A549 (cell line): ENCODE data around the gene NCAM2.

Experiments
- CTCF ChIP-seq: fragments of >200 bp; sonication (Bioruptor Twin); formaldehyde crosslinking; IDR thresholded peaks from 3 replicates; pipeline ENCODE4 v1.5.1; 2016
- ELK1 ChIP-seq: fragments of 150-350 bp; IDR thresholded peaks from 2 replicates; pipeline ENCODE4 v1.6.1; 2014; ENCODE audit warnings: low read depth, mild to moderate bottlenecking, low read length
- EP300 ChIP-seq, 2 experiments: fragments of >200 bp; sonication (Bioruptor Twin); formaldehyde crosslinking; IDR thresholded peaks; 2 replicates in 1 of 2; 3 replicates in 1 of 2; pipeline ENCODE4 v1.6.1; 2016 to 2017
- KDM1A ChIP-seq: fragments of 200-600 bp; sonication (generic); IDR thresholded peaks from 2 replicates; pipeline ENCODE4 v1.6.1; 2016; ENCODE audit warnings: low read depth, mild to moderate bottlenecking
- MAX ChIP-seq: IDR thresholded peaks from 2 replicates; pipeline ENCODE4 v1.6.1; 2012
- RNF2 ChIP-seq: fragments of 200-600 bp; sonication (generic); IDR thresholded peaks from 2 replicates; pipeline ENCODE4 v1.6.1; 2016; ENCODE audit warnings: low read depth, mild to moderate bottlenecking, antibody characterized with exemption, moderate library complexity, borderline replicate concordance
- SREBF2 ChIP-seq: fragments of 450-650 bp; IDR thresholded peaks from 2 replicates; pipeline ENCODE4 v1.6.1; 2014; ENCODE audit warnings: mild to moderate bottlenecking, moderate library complexity

GRCh38 chr21:21182401-21183010 lies 184.3 kb downstream of the NCAM2 start:
- no peak for TF ChIP-seq CTCF
- no peak for TF ChIP-seq KDM1A
- TF ChIP-seq MAX = no peak
- TF ChIP-seq ELK1 = no peak
- no peak for TF ChIP-seq RNF2
- TF ChIP-seq SREBF2 = no peak
- TF ChIP-seq EP300 (IDR thresholded peaks at IDR 0.05) = no peak
